Upper lobe of left lung (tissue), 6 donors: ENCODE data around the gene MICAL2. TPM values are rescaled to one million over a fixed set of nuclear protein-coding genes. Genes with fewer than 3 reads are reported as not detected.

Experiments
- ATAC-seq, 2 donors: fragments of 200-7000 bp; cut with Tn5 transposase; one replicate each; pipeline ENCODE4 v1.9.1; 2022; ENCODE audit warnings: mild to moderate bottlenecking in 2 of 2, moderate library complexity in 2 of 2; ENCODE audit not compliant: low FRiP score in 2 of 2
- DNase-seq, 2 donors: peaks; one replicate each; pipeline ENCODE4 v3.0.0-alpha.2; 2019 to 2020
- H3K27ac ChIP-seq, 4 donors: fragments of 200-600 bp; sonication (generic); one replicate each; pipeline ENCODE4 v1.5.1; 2016 to 2019
- H3K27me3 ChIP-seq, 4 donors: fragments of 200-600 bp; sonication (generic); one replicate each; pipeline ENCODE4 v1.5.1; 2017 to 2019
- H3K36me3 ChIP-seq, 4 donors: fragments of 200-600 bp; sonication (generic); one replicate each; pipeline ENCODE4 v1.5.1; 2016 to 2019
- H3K4me1 ChIP-seq, 4 donors: fragments of 200-600 bp; sonication (generic); one replicate each; pipeline ENCODE4 v1.5.1; 2018 to 2019
- H3K4me3 ChIP-seq, 4 donors: fragments of 200-600 bp; sonication (generic); one replicate each; pipeline ENCODE4 v1.5.1; 2017 to 2019; ENCODE audit warnings: mild to moderate bottlenecking in 2 of 4, moderate library complexity in 1 of 4
- H3K9me3 ChIP-seq, 4 donors: fragments of 200-600 bp; sonication (generic); one replicate each; pipeline ENCODE4 v1.5.1; 2018 to 2019
- CTCF ChIP-seq, 6 experiments: fragments of 450-650 bp in 4 of 6; fragments of 200-600 bp in 2 of 6; sonication (generic) in 2 of 6; IDR thresholded peaks; one replicate each; pipeline ENCODE4 v1.5.1; 2016 to 2019; ENCODE audit warnings: antibody characterized with exemption in 6 of 6
- EP300 ChIP-seq, 4 donors: sonication (generic); formaldehyde crosslinking; IDR thresholded peaks; one replicate each; pipeline ENCODE4 v1.5.1; 2017; ENCODE audit warnings: antibody characterized with exemption in 4 of 4, control low read depth in 2 of 4
- POLR2A ChIP-seq, 4 donors: fragments of 450-650 bp; IDR thresholded peaks; one replicate each; pipeline ENCODE4 v1.5.1; 2016 to 2017; ENCODE audit warnings: antibody characterized with exemption in 4 of 4, mild to moderate bottlenecking in 2 of 4
- POLR2AphosphoS5 ChIP-seq, 2 donors: sonication (generic); formaldehyde crosslinking; IDR thresholded peaks; one replicate each; pipeline ENCODE4 v1.5.1; 2017; ENCODE audit warnings: antibody characterized with exemption in 2 of 2
- WGBS, 2 donors: methylation state at CpG; one replicate each; pipeline ENCODE4 v1.1.5; 2017 to 2018; 5-methylcytosine and 5-hydroxymethylcytosine counted together
- total RNA-seq, 6 donors: library from RNA; depleted of rRNA in 4 of 6; stranded (reverse); fragments of >200 nt in 4 of 6; gene quantifications; one replicate each; pipeline versions ENCODE4 v1.1.0 to v1.2.1, GENCODE V29; 2016 to 2021
- donor health status: DM: no; HTN: no; CAD: no; lungs with moderate emphysema.
- donor health status: DM: no; HTN: yes; CAD: no; lungs with severe emphysema.

The MICAL2 gene
- total RNA-seq, 6 donors from 2014 or later = 138 to 327 (median 175) TPM

GRCh38 chr11:12100429-12100828 is 10.0 kb upstream of the MICAL2 start:
- WGBS, 2 donors = 80 to 81% methylated on average over 8 of the region's 8 CpGs
- Histone ChIP-seq H3K27ac (peak overlapping the region in 2 of 4 donors; percentile 38 to 55), H3K9me3 (no peaks in the 10 kb centered on the region), H3K27me3 (no peaks in the 10 kb centered on the region), H3K4me1 (peaks cover 6 to 25% (median 23%) of the 10 kb centered on the region in 4 donors), H3K4me3 (no peak overlapping the region), H3K36me3 (no peaks in the 10 kb centered on the region)
- ATAC-seq (no peak), DNase-seq (no peak)
- TF ChIP-seq POLR2A (IDR thresholded peaks at IDR 0.05) (no peak), CTCF (IDR thresholded peaks at IDR 0.05) (no peak), EP300 (IDR thresholded peaks at IDR 0.05) (no peak), POLR2AphosphoS5 (IDR thresholded peaks at IDR 0.05) (no peak)

GRCh38 chr11:12100841-12101242 is 9.5 kb upstream of the MICAL2 start:
- peak overlapping the region in 2 of 4 donors; percentile 38 to 55 for H3K27ac ChIP-seq
- ATAC-seq (peak; percentile 50 to 78), DNase-seq (peak in 1 of 2 donors; percentile 78)
- 45 to 66% methylated on average over 4 to 5 of the region's 5 CpGs for WGBS, 2 donors
- no peaks in the 10 kb centered on the region for H3K9me3 ChIP-seq
- H3K4me3 ChIP-seq = no peak overlapping the region
- no peaks in the 10 kb centered on the region for H3K27me3 ChIP-seq
- TF ChIP-seq POLR2A (IDR thresholded peaks at IDR 0.05) (no peak), CTCF (IDR thresholded peaks at IDR 0.05) (peak in 1 of 6 experiments; percentile 3), POLR2AphosphoS5 (IDR thresholded peaks at IDR 0.05) (peak; percentile 44 to 58), EP300 (IDR thresholded peaks at IDR 0.05) (peak in 1 of 4 donors; percentile 49)
- H3K36me3 ChIP-seq = no peaks in the 10 kb centered on the region
- peaks cover 6 to 23% (median 22%) of the 10 kb centered on the region in 4 donors for H3K4me1 ChIP-seq

DNA sequence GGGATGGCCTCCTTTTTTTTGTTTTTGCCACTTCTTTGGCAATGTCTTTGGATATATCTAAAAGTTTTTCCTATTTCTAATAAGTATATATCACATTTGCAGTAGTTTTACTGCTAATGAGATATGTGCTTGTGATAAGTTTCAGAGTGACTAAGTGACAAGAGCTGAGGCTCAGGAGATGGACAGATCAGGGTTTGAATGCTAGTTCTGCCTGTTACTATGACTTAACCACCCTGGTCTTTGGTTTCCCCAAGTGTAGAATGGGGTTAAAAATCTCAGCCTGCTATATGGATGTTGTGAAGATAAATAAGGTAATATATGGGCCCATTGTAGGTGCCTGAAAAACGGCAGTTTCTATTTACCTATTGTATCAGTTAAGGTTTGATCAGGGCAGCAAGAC is 9.1 kb upstream of the MICAL2 start:
- DNase-seq (no peak), ATAC-seq (no peak)
- H3K4me1 ChIP-seq = peaks cover 6 to 23% (median 22%) of the 10 kb centered on the region in 4 donors
- no peaks in the 10 kb centered on the region for H3K27me3 ChIP-seq
- H3K4me3 ChIP-seq = no peak overlapping the region
- 66 to 74% methylated on average over 1 of the region's 1 CpG for WGBS, 2 donors
- H3K9me3 ChIP-seq = no peaks in the 10 kb centered on the region
- no peak overlapping the region for H3K27ac ChIP-seq
- no peak for TF ChIP-seq POLR2AphosphoS5 (IDR thresholded peaks at IDR 0.05)
- no peak for TF ChIP-seq EP300 (IDR thresholded peaks at IDR 0.05)
- no peak for TF ChIP-seq POLR2A (IDR thresholded peaks at IDR 0.05)
- TF ChIP-seq CTCF (IDR thresholded peaks at IDR 0.05) = no peak
- H3K36me3 ChIP-seq = no peaks in the 10 kb centered on the region

DNA sequence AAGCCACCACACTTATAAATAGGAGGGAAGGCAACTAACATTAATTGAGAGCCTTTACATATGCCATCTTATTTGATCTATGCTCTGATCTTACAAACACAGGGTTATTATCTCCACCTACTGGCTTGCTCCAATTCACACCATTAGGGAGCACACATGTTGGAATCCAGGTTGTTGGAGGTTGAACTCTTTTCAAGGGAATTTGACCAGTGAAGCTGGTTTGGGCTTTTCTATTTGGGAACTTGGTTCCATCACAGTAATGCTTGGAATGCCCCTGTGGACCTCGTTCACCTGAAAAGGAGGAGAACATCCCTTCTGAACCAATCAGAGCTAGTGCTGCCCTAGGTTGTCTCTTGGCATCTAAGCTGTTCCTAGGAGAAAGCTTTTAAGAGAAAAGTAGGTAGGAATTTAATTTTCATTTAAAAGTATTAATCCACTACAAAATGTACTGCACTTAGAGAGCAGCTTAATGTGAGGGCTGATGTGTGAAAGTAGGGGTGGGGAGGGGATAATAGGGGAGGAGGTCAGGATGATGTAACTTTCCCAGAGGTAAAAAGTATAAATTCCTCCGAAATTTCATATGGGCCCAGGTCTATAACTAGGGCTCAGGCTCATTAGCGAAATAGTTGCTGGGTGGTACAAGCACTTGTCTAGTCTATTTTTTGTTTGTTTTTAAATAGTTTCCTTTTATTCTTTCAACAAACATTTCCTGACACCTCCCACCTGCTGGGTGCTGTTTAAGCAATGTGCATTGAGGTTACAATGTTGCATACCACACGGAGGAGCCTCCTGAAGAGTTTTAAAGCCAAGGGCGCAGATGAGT is 7.6 kb upstream of the MICAL2 start:
- WGBS, 2 donors = 49 to 62% methylated on average over 5 of the region's 5 CpGs
- peaks cover 6 to 23% (median 22%) of the 10 kb centered on the region in 4 donors for H3K4me1 ChIP-seq
- TF ChIP-seq POLR2AphosphoS5 (IDR thresholded peaks at IDR 0.05) (no peak), CTCF (IDR thresholded peaks at IDR 0.05) (peak in 1 of 6 experiments; percentile 11)
- H3K4me3 ChIP-seq = no peak overlapping the region
- no peaks in the 10 kb centered on the region for H3K36me3 ChIP-seq
- DNase-seq (no peak), ATAC-seq (no peak)
- no peaks in the 10 kb centered on the region for H3K9me3 ChIP-seq
- H3K27me3 ChIP-seq = no peaks in the 10 kb centered on the region
- no peak overlapping the region for H3K27ac ChIP-seq
